Caki2 (cell line): ENCODE data around the gene DNAH8. TPM values are rescaled to one million over a fixed set of nuclear protein-coding genes. Genes with fewer than 3 reads are reported as not detected.

ENCODE experiments used
- DNase-seq: peaks from one replicate; pipeline ENCODE4 v3.0.0-alpha.2; 2015; ENCODE audit warnings: low read depth
- in situ Hi-C: cut with HindIII; loops from 2 replicates; pipeline ENCODE4 v1.10.0; 2016; ENCODE audit warnings: low sequenced_read_pairs, low pct_unique_long_range_greater_than_20kb, mixed read lengths
- total RNA-seq: library from RNA; depleted of rRNA; stranded (reverse); fragments of >200 nt; shearing (Covaris generic); gene quantifications from 2 replicates; pipeline ENCODE4 v1.2.3, GENCODE V29; 2014; ENCODE audit warnings: low replicate concordance

DNAH8 gene
- total RNA-seq, 1 experiment from 2014 or later: not detected

GRCh38 chr6:39048481-39049399 is 333.6 kb downstream of the DNAH8 start, which contains the start of gene GLP1R:
GLP1R (plus strand) TSS chr6:39048781; CDS start chr6:39048841, 60 bp downstream.
- in situ Hi-C loops: no loop called here
- no peak for DNase-seq

- DNase-seq: no peak
- in situ Hi-C loops: no loop called here
Observed at GRCh38 chr6:39049575-39050283, 334.6 kb downstream of the DNAH8 start.

GRCh38 chr6:39050453-39051112 is 335.5 kb downstream of the DNAH8 start:
- no peak for DNase-seq
- in situ Hi-C loops: no loop called here

- in situ Hi-C loops: no loop called here
- DNase-seq: no peak
Observed at GRCh38 chr6:39051399-39052122, 336.4 kb downstream of the DNAH8 start.

- in situ Hi-C loops: no loop called here
- no peak for DNase-seq
Observed at GRCh38 chr6:39053016-39053624, 338.0 kb downstream of the DNAH8 start.

GRCh38 chr6:39053854-39054576 is 338.9 kb downstream of the DNAH8 start:
- in situ Hi-C loops: no loop called here

GRCh38 chr6:39054577-39055142 is 339.5 kb downstream of the DNAH8 start:
- in situ Hi-C loops: no loop called here

More at GRCh38 chr6:39053854-39054576, 338.9 kb downstream of the DNAH8 start:
- DNase-seq: no peak

GRCh38 chr6:39055661-39056060 is 340.6 kb downstream of the DNAH8 start:
- in situ Hi-C loops: no loop called here
- DNase-seq: no peak

More at GRCh38 chr6:39054577-39055142, 339.5 kb downstream of the DNAH8 start:
- DNase-seq: no peak

- in situ Hi-C loops: no loop called here
- no peak for DNase-seq
Observed at GRCh38 chr6:39056191-39056590, 341.1 kb downstream of the DNAH8 start.

- DNase-seq: no peak
- in situ Hi-C loops: no loop called here
Observed at GRCh38 chr6:39056681-39057080, 341.6 kb downstream of the DNAH8 start.

GRCh38 chr6:39057251-39058155 is 342.4 kb downstream of the DNAH8 start:
- in situ Hi-C loops: no loop called here
- DNase-seq: no peak

- DNase-seq: no peak
- in situ Hi-C loops: no loop called here
Observed at GRCh38 chr6:39058471-39059147, 343.5 kb downstream of the DNAH8 start.

- DNase-seq: no peak
- in situ Hi-C loops: no loop called here
Observed at GRCh38 chr6:39059496-39060310, 344.6 kb downstream of the DNAH8 start.

- DNase-seq: no peak
- in situ Hi-C loops: no loop called here
Observed at GRCh38 chr6:39060467-39061160, 345.5 kb downstream of the DNAH8 start.
